Upper lobe of right lung (tissue), 1 donor: ENCODE data around the gene ABCB11. TPM values are rescaled to one million over a fixed set of nuclear protein-coding genes. Genes with fewer than 3 reads are reported as not detected.

Experiments
- ATAC-seq: fragments of 200-7000 bp; cut with Tn5 transposase; one replicate; pipeline ENCODE4 v1.9.1; 2020; ENCODE audit warnings: mild to moderate bottlenecking, moderate library complexity
- DNase-seq: peaks from one replicate; pipeline ENCODE4 v3.0.0-alpha.2; 2020
- H3K27ac ChIP-seq: fragments of 200-600 bp; one replicate; pipeline ENCODE4 v1.8.0; 2022
- H3K27me3 ChIP-seq: fragments of 200-600 bp; one replicate; pipeline ENCODE4 v1.8.0; 2022; ENCODE audit warnings: mild to moderate bottlenecking
- H3K36me3 ChIP-seq: fragments of 200-600 bp; one replicate; pipeline ENCODE4 v1.8.0; 2022
- H3K4me1 ChIP-seq: fragments of 200-600 bp; one replicate; pipeline ENCODE4 v1.8.0; 2022
- H3K4me3 ChIP-seq: fragments of 200-600 bp; one replicate; pipeline ENCODE4 v1.8.0; 2022; ENCODE audit warnings: mild to moderate bottlenecking
- H3K9me3 ChIP-seq: fragments of 200-600 bp; one replicate; pipeline ENCODE4 v1.8.0; 2022
- intact Hi-C: fragments of 100-400 bp; cut with DNase I; formaldehyde crosslinking; loops from one replicate; pipeline ENCODE4 v1.11.0; 2022
- total RNA-seq: library from RNA; stranded (reverse); fragmentation: NEBNext Ultra II Directional; extraction: Animal tissue kit (Norgen Biotek cat#: 25700); gene quantifications from one replicate; pipeline ENCODE4 v1.2.1, GENCODE V29; 2021
- TF ChIP-seq, protein P1 (sequence below): fragments of 200-600 bp; IDR thresholded peaks from one replicate; pipeline ENCODE4 v1.8.0; 2022; ENCODE audit warnings: antibody characterized with exemption
- donor health status: DM: no; HTN: yes; CAD: no; lungs with severe emphysema.

ABCB11 gene
- total RNA-seq, 1 donor from 2014 or later: 0.06 TPM

DNA sequence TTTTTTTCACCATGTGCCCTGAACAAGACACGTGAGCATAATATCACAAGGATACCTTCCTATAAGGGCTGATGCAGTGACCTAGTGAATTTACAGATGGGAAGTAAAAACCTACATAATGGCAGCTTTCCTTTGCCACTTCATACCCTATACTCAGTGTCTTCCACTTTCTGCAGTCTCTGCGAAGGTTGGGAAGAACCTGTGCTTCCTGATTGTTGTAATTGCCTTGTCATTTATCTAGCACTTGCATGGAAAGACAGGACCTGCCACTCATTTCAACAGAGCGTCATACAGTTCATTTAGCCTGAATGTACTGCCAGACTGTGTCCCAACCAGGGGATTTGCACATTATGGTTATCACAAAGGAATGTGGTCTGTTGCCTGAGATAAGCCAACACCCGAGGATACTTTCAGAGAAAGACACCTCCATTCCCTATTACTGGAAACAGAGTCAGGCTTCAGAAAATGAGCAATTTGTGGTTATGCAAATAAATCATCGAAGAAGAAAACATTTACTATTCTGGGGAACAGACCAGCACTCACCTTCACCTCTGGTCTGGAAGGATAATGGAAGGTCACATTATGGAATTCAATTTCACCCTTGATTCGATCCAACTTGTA lies 55.0 kb downstream of the ABCB11 start:
- TF ChIP-seq, protein P1, sequence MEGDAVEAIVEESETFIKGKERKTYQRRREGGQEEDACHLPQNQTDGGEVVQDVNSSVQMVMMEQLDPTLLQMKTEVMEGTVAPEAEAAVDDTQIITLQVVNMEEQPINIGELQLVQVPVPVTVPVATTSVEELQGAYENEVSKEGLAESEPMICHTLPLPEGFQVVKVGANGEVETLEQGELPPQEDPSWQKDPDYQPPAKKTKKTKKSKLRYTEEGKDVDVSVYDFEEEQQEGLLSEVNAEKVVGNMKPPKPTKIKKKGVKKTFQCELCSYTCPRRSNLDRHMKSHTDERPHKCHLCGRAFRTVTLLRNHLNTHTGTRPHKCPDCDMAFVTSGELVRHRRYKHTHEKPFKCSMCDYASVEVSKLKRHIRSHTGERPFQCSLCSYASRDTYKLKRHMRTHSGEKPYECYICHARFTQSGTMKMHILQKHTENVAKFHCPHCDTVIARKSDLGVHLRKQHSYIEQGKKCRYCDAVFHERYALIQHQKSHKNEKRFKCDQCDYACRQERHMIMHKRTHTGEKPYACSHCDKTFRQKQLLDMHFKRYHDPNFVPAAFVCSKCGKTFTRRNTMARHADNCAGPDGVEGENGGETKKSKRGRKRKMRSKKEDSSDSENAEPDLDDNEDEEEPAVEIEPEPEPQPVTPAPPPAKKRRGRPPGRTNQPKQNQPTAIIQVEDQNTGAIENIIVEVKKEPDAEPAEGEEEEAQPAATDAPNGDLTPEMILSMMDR: no peak
- intact Hi-C loops: no loop called here
- no peaks in the 10 kb centered on the region for H3K9me3 ChIP-seq
- ATAC-seq (peak; percentile 29), DNase-seq (no peak)
- H3K4me3 ChIP-seq: no peak overlapping the region
- no peaks in the 10 kb centered on the region for H3K27me3 ChIP-seq
- no peaks in the 10 kb centered on the region for H3K36me3 ChIP-seq
- no peak overlapping the region for H3K27ac ChIP-seq
- no peaks in the 10 kb centered on the region for H3K4me1 ChIP-seq

DNA sequence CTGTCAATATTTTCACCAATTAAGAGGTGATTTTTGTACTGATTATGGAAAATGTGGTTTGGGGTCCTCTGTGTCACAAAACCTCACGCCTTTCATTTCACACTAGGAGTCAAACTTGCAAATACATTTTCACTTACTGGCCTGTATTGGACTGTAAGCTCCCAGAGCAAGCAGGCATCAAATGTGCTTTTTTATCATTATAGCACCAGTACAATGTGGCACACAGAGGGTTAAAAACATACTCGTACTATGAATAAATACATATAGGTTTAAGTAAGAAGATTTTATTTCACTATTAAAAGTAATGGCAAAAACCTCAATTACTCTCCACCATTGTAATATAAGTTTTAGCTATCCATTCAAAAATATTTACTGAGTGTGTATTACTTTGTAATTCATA lies 56.7 kb downstream of the ABCB11 start:
- H3K27me3 ChIP-seq: no peaks in the 10 kb centered on the region
- no peaks in the 10 kb centered on the region for H3K36me3 ChIP-seq
- no peak overlapping the region for H3K27ac ChIP-seq
- TF ChIP-seq, protein P1: no peak
- DNase-seq (no peak), ATAC-seq (no peak)
- H3K9me3 ChIP-seq: no peaks in the 10 kb centered on the region
- intact Hi-C loops: no loop called here
- no peak overlapping the region for H3K4me3 ChIP-seq
- H3K4me1 ChIP-seq: peaks cover 5% of the 10 kb centered on the region

DNA sequence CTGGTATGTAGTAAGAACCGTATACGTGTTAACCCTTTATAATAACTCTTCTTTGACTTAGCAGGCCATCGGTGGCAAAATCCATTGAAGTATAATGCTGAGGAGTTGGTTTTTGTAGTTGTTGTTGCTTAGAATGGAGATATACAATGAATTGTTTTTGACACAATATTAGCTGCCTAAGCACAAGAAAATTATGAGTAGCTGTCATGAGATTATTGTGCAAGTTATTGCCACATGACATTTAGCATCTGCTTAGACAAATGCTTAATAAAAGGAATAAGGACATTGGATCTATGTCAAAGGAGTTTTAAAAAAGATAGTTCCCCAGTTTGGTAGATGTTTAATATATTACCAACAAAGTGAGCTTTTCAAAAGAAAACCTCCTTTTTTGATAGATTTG lies 59.9 kb downstream of the ABCB11 start:
- H3K36me3 ChIP-seq: no peaks in the 10 kb centered on the region

DNA sequence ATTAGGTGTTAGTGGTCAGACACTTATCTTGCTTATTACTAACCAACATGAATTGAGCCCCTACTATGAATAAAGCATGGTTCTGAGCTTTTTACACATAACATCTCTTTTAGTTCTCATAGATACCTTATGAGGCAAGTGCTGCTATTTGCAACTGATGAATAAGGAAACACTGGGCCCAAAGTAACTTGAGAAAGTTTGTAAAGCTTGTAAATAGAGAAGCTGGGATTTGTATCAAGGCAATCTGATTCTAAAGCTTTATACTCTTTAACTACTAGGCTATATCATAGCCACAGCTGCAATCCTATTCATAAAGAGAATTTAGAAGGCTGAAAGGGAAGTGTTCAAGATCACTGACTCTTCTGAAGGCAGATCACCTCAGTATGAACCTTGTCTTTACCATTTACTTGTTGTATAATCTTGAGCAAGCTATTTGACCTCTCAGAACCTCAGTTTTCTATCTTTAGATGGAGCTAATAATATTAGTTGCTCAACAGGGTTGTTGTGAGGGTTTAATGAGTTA lies 60.4 kb downstream of the ABCB11 start:
- intact Hi-C loops: no loop called here
- TF ChIP-seq, protein P1: no peak
- no peak for ATAC-seq
- no peaks in the 10 kb centered on the region for H3K9me3 ChIP-seq
- H3K4me3 ChIP-seq: no peak overlapping the region
- peak overlapping the region; percentile 53 for H3K27ac ChIP-seq
- H3K36me3 ChIP-seq: no peaks in the 10 kb centered on the region
- no peak for DNase-seq
- peaks cover 5% of the 10 kb centered on the region for H3K4me1 ChIP-seq
- H3K27me3 ChIP-seq: no peaks in the 10 kb centered on the region

More for the DNA sequence above, 59.9 kb downstream of the ABCB11 start:
- H3K9me3 ChIP-seq: no peaks in the 10 kb centered on the region
- ATAC-seq (peak; percentile 39), DNase-seq (no peak)
- no peaks in the 10 kb centered on the region for H3K27me3 ChIP-seq
- H3K4me3 ChIP-seq: no peak overlapping the region
- peaks cover 5% of the 10 kb centered on the region for H3K4me1 ChIP-seq
- TF ChIP-seq, protein P1: no peak
- H3K27ac ChIP-seq: peak overlapping the region; percentile 53
- intact Hi-C loops: no loop called here

DNA sequence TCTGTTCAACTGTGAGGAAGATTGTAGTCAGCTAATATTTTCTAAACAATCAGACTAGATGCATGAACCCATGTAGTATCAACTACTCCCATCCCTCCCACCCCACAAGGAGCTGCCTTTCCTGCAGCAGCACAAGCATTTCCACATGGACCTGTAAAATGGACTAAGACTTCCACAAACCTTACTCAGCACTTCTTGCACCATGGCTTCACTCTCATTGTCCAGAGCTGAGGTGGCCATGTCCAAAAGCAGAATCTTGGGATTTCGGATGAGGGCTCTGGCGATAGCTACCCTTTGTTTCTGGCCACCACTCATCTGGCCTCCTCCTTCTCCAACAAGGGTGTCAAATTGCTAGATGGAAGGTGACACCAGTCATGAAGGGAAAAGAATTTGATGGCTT lies 61.3 kb downstream of the ABCB11 start:
- H3K4me1 ChIP-seq: peaks cover 5% of the 10 kb centered on the region
- no peaks in the 10 kb centered on the region for H3K36me3 ChIP-seq
- H3K4me3 ChIP-seq: no peak overlapping the region
- H3K27ac ChIP-seq: no peak overlapping the region
- ATAC-seq (no peak), DNase-seq (no peak)
- intact Hi-C loops: no loop called here
- TF ChIP-seq, protein P1: no peak
- H3K27me3 ChIP-seq: no peaks in the 10 kb centered on the region
- no peaks in the 10 kb centered on the region for H3K9me3 ChIP-seq
